Measurements from ENCODE around the gene IFT27.

GRCh38 chr22:36722055-36722454 lies 53.9 kb downstream of the IFT27 start:
- no peak for TF ChIP-seq CTCF (IDR thresholded peaks at IDR 0.05)
- no peak for TF ChIP-seq POLR2A (IDR thresholded peaks at IDR 0.05)
